ENCODE results near the gene WWP2.
"Not testable (repeated sequence)": the region's sequence is repeated elsewhere in the genome, so short reads cannot be mapped to it uniquely, and the experiment has no call there.

Gene WWP2

GRCh38 chr16:69761983-69762813, at the start of gene WWP2:
Gene WWP2, plus strand, starts transcription at chr16:69762332. Its CDS starts 24,679 bp downstream, at chr16:69787011.
- DNase-seq = peak; percentile 82

- DNase-seq = no peak
These were observed 49.1 kb upstream of the WWP2 start for GRCh38 chr16:69712914-69713581.

GRCh38 chr16:69717066-69717465, 45.1 kb upstream of the WWP2 start:
- no peak for DNase-seq

- DNase-seq = no peak
These were observed 43.9 kb upstream of the WWP2 start for GRCh38 chr16:69718111-69718764.

- DNase-seq = no peak
These were observed 41.2 kb upstream of the WWP2 start for GRCh38 chr16:69720822-69721430.

GRCh38 chr16:69721441-69721957, 40.6 kb upstream of the WWP2 start:
- no peak for DNase-seq

- DNase-seq = no peak
These were observed 37.7 kb upstream of the WWP2 start for GRCh38 chr16:69724414-69724873.

GRCh38 chr16:69724981-69725479, 37.1 kb upstream of the WWP2 start:
- DNase-seq = no peak

- DNase-seq = no peak
These were observed 36.4 kb upstream of the WWP2 start for GRCh38 chr16:69725480-69726312.

- peak; percentile 92 for DNase-seq
These were observed 35.6 kb upstream of the WWP2 start, which contains the start of gene NQO1 for GRCh38 chr16:69726313-69727060. Gene NQO1, minus strand, starts transcription at chr16:69726560. Its CDS starts 121 bp downstream, at chr16:69726439.

GRCh38 chr16:69727916-69728270, 34.2 kb upstream of the WWP2 start:
- no peak for DNase-seq

GRCh38 chr16:69729030-69729429, 33.1 kb upstream of the WWP2 start:
- not testable (repeated sequence) for DNase-seq

GRCh38 chr16:69731280-69731679, 30.9 kb upstream of the WWP2 start:
- not testable (repeated sequence) for DNase-seq

GRCh38 chr16:69732101-69732500, 30.0 kb upstream of the WWP2 start:
- no peak for DNase-seq

- DNase-seq = no peak
These were observed 20.6 kb upstream of the WWP2 start for GRCh38 chr16:69741519-69741918.

- DNase-seq = no peak
These were observed 19.9 kb upstream of the WWP2 start for GRCh38 chr16:69741951-69742904.

- no peak for DNase-seq
These were observed 17.5 kb upstream of the WWP2 start for GRCh38 chr16:69744363-69745231.

GRCh38 chr16:69745232-69745612, 16.9 kb upstream of the WWP2 start:
- DNase-seq = no peak

- no peak for DNase-seq
These were observed 16.2 kb upstream of the WWP2 start for GRCh38 chr16:69745959-69746358.

All from NCI-H1436 (cell line).